IPS DF 6.9 (cell line): ENCODE results near the gene PIWIL1.

Experiments used
- DNase-seq: peaks from one replicate; pipeline ENCODE4 v3.0.0-alpha.2; 2013; ENCODE audit warnings: low read depth, low spot score
- H3K27ac ChIP-seq: one replicate; pipeline ENCODE4 v1.5.1; 2013; ENCODE audit warnings: low read length, control low read depth
- H3K27me3 ChIP-seq: 2 replicates; pipeline ENCODE4 v1.6.1; 2013; ENCODE audit warnings: mild to moderate bottlenecking, low read length; ENCODE audit not compliant: control insufficient read depth, insufficient read depth
- H3K36me3 ChIP-seq: 2 replicates; pipeline ENCODE4 v1.6.1; 2013; ENCODE audit warnings: low read length; ENCODE audit not compliant: control insufficient read depth, insufficient read depth
- H3K4me1 ChIP-seq: 2 replicates; pipeline ENCODE4 v1.6.1; 2013; ENCODE audit warnings: low read length; ENCODE audit not compliant: control insufficient read depth, insufficient read depth
- H3K4me3 ChIP-seq: 2 replicates; pipeline ENCODE4 v1.5.1; 2013; ENCODE audit warnings: mild to moderate bottlenecking, low read length
- H3K9me3 ChIP-seq: 2 replicates; pipeline ENCODE4 v1.6.1; 2013; ENCODE audit warnings: low read length, inconsistent platforms; ENCODE audit not compliant: control insufficient read depth, insufficient read depth
- WGBS: extraction: QIAGEN DNeasy Blood & Tissue Kit; methylation state at CpG from one replicate; pipeline ENCODE4 v1.1.7; 2013; ENCODE audit warnings: mixed read lengths, missing lambda C conversion rate; ENCODE audit not compliant: insufficient read length, insufficient coverage; 5-methylcytosine and 5-hydroxymethylcytosine counted together

The PIWIL1 gene

GRCh38 chr12:130353081-130353480, 15.4 kb downstream of the PIWIL1 start:
- no peak for DNase-seq
- Histone ChIP-seq H3K4me3 (no peak overlapping the region), H3K4me1 (no peaks in the 10 kb centered on the region), H3K36me3 (no peaks in the 10 kb centered on the region), H3K27ac (no peak overlapping the region), H3K27me3 (no peaks in the 10 kb centered on the region), H3K9me3 (peaks cover 3% of the 10 kb centered on the region)

- DNase-seq: no peak
- H3K9me3 ChIP-seq: peaks cover 6% of the 10 kb centered on the region
- H3K27ac ChIP-seq: no peak overlapping the region
- no peaks in the 10 kb centered on the region for H3K4me1 ChIP-seq
- no peak overlapping the region for H3K4me3 ChIP-seq
- no peaks in the 10 kb centered on the region for H3K36me3 ChIP-seq
- no peaks in the 10 kb centered on the region for H3K27me3 ChIP-seq
- WGBS: no CpG with 5 or more reads among the region's 7 CpGs
Measured at GRCh38 chr12:130354407-130354806, 16.7 kb downstream of the PIWIL1 start.

- Histone ChIP-seq H3K4me1 (no peaks in the 10 kb centered on the region), H3K9me3 (peaks cover 6% of the 10 kb centered on the region), H3K27me3 (no peaks in the 10 kb centered on the region), H3K4me3 (no peak overlapping the region), H3K36me3 (no peaks in the 10 kb centered on the region), H3K27ac (no peak overlapping the region)
- WGBS: no CpG with 5 or more reads among the region's 8 CpGs
- no peak for DNase-seq
Measured at GRCh38 chr12:130356222-130356621, 18.5 kb downstream of the PIWIL1 start.

- Histone ChIP-seq H3K27ac (no peak overlapping the region), H3K36me3 (no peaks in the 10 kb centered on the region), H3K4me1 (no peaks in the 10 kb centered on the region), H3K9me3 (peaks cover 8% of the 10 kb centered on the region), H3K27me3 (no peaks in the 10 kb centered on the region), H3K4me3 (no peak overlapping the region)
- DNase-seq: no peak
- no CpG with 5 or more reads among the region's 8 CpGs for WGBS
Measured at GRCh38 chr12:130357241-130357640, 19.6 kb downstream of the PIWIL1 start.

- H3K36me3 ChIP-seq: no peaks in the 10 kb centered on the region
- DNase-seq: no peak
- no CpG with 5 or more reads among the region's 14 CpGs for WGBS
Measured at GRCh38 chr12:130357729-130358330, 20.1 kb downstream of the PIWIL1 start.

GRCh38 chr12:130362060-130362459, 24.4 kb downstream of the PIWIL1 start:
- no peak for DNase-seq
- Histone ChIP-seq H3K4me1 (no peaks in the 10 kb centered on the region), H3K27ac (no peak overlapping the region), H3K4me3 (no peak overlapping the region), H3K27me3 (no peaks in the 10 kb centered on the region), H3K36me3 (no peaks in the 10 kb centered on the region), H3K9me3 (peaks cover 15% of the 10 kb centered on the region)
- no CpG with 5 or more reads among the region's 5 CpGs for WGBS

More at GRCh38 chr12:130357729-130358330, 20.1 kb downstream of the PIWIL1 start:
- Histone ChIP-seq H3K27ac (no peak overlapping the region), H3K4me3 (no peak overlapping the region), H3K27me3 (no peaks in the 10 kb centered on the region), H3K9me3 (peaks cover 8% of the 10 kb centered on the region), H3K4me1 (no peaks in the 10 kb centered on the region)

- Histone ChIP-seq H3K36me3 (no peaks in the 10 kb centered on the region), H3K27me3 (no peaks in the 10 kb centered on the region), H3K9me3 (peaks cover 14% of the 10 kb centered on the region), H3K27ac (no peak overlapping the region), H3K4me3 (no peak overlapping the region), H3K4me1 (no peaks in the 10 kb centered on the region)
- no CpG with 5 or more reads among the region's 2 CpGs for WGBS
- DNase-seq: no peak
Measured at GRCh38 chr12:130364578-130364977, 26.9 kb downstream of the PIWIL1 start.

GRCh38 chr12:130366159-130366558, 28.5 kb downstream of the PIWIL1 start:
- no peak for DNase-seq
- no CpG with 5 or more reads among the region's 7 CpGs for WGBS
- H3K27me3 ChIP-seq: no peaks in the 10 kb centered on the region
- no peaks in the 10 kb centered on the region for H3K4me1 ChIP-seq
- H3K4me3 ChIP-seq: no peak overlapping the region
- H3K9me3 ChIP-seq: peaks cover 14% of the 10 kb centered on the region
- H3K27ac ChIP-seq: no peak overlapping the region
- no peaks in the 10 kb centered on the region for H3K36me3 ChIP-seq

GRCh38 chr12:130367003-130367402, 29.3 kb downstream of the PIWIL1 start:
- no peak for DNase-seq
- Histone ChIP-seq H3K4me1 (no peaks in the 10 kb centered on the region), H3K36me3 (no peaks in the 10 kb centered on the region), H3K27ac (no peak overlapping the region), H3K4me3 (no peak overlapping the region), H3K9me3 (peaks cover 12% of the 10 kb centered on the region), H3K27me3 (no peaks in the 10 kb centered on the region)
- no CpG with 5 or more reads among the region's 2 CpGs for WGBS

GRCh38 chr12:130367523-130367922, 29.8 kb downstream of the PIWIL1 start:
- Histone ChIP-seq H3K27me3 (no peaks in the 10 kb centered on the region), H3K27ac (no peak overlapping the region), H3K4me3 (no peak overlapping the region), H3K4me1 (no peaks in the 10 kb centered on the region), H3K9me3 (peaks cover 12% of the 10 kb centered on the region), H3K36me3 (no peaks in the 10 kb centered on the region)
- no peak for DNase-seq
- WGBS: no CpG with 5 or more reads among the region's 13 CpGs

- no peak for DNase-seq
- H3K27ac ChIP-seq: no peak overlapping the region
- H3K36me3 ChIP-seq: no peaks in the 10 kb centered on the region
- no peaks in the 10 kb centered on the region for H3K27me3 ChIP-seq
- H3K4me1 ChIP-seq: no peaks in the 10 kb centered on the region
- no CpG with 5 or more reads among the region's 4 CpGs for WGBS
- no peak overlapping the region for H3K4me3 ChIP-seq
- peaks cover 10% of the 10 kb centered on the region for H3K9me3 ChIP-seq
Measured at GRCh38 chr12:130369816-130370215, 32.1 kb downstream of the PIWIL1 start.
